HG03354 (cell line): Measurements from ENCODE around the gene SLC25A48.

Source experiments
- ATAC-seq: cut with Tn5 transposase; IDR thresholded peaks from one replicate; pipeline ENCODE4 v1.9.1; 2021; ENCODE audit warnings: mild to moderate bottlenecking; ENCODE audit not compliant: unreplicated experiment, poor library complexity, severe bottlenecking

The SLC25A48 gene

GRCh38 chr5:135877570-135878155 lies 43.2 kb downstream of the SLC25A48 start:
- ATAC-seq: no peak

- ATAC-seq: no peak
These were observed 43.7 kb downstream of the SLC25A48 start for GRCh38 chr5:135878156-135878620.

- ATAC-seq: no peak
These were observed 45.1 kb downstream of the SLC25A48 start for GRCh38 chr5:135879591-135879990.

GRCh38 chr5:135880278-135880677 lies 45.8 kb downstream of the SLC25A48 start:
- no peak for ATAC-seq

- no peak for ATAC-seq
These were observed 46.3 kb downstream of the SLC25A48 start for GRCh38 chr5:135880801-135881200.

GRCh38 chr5:135881244-135881643 lies 46.8 kb downstream of the SLC25A48 start:
- ATAC-seq: no peak

GRCh38 chr5:135881819-135882218 lies 47.4 kb downstream of the SLC25A48 start:
- no peak for ATAC-seq

- no peak for ATAC-seq
These were observed 48.6 kb downstream of the SLC25A48 start for GRCh38 chr5:135883026-135883425.

- ATAC-seq: no peak
These were observed 49.0 kb downstream of the SLC25A48 start for GRCh38 chr5:135883441-135883840.

GRCh38 chr5:135885031-135885430 lies 50.6 kb downstream of the SLC25A48 start:
- no peak for ATAC-seq

- no peak for ATAC-seq
These were observed 51.7 kb downstream of the SLC25A48 start for GRCh38 chr5:135886136-135886535.

GRCh38 chr5:135887447-135887864 lies 53.0 kb downstream of the SLC25A48 start:
- peak; percentile 91 for ATAC-seq

GRCh38 chr5:135887881-135888614 lies 53.6 kb downstream of the SLC25A48 start:
- ATAC-seq: no peak

- no peak for ATAC-seq
These were observed 55.8 kb downstream of the SLC25A48 start for GRCh38 chr5:135890296-135890695.

- peak; percentile 61 for ATAC-seq
These were observed 56.4 kb downstream of the SLC25A48 start for GRCh38 chr5:135890867-135891266.

GRCh38 chr5:135891268-135891667 lies 56.8 kb downstream of the SLC25A48 start:
- ATAC-seq: no peak

GRCh38 chr5:135891791-135892190 lies 57.3 kb downstream of the SLC25A48 start:
- ATAC-seq: no peak

GRCh38 chr5:135894276-135894675 lies 59.8 kb downstream of the SLC25A48 start:
- ATAC-seq: no peak

GRCh38 chr5:135894789-135895188 lies 60.3 kb downstream of the SLC25A48 start:
- no peak for ATAC-seq

- no peak for ATAC-seq
These were observed 61.1 kb downstream of the SLC25A48 start, which contains the start of gene IL9 for GRCh38 chr5:135895474-135896006. TSS of gene IL9 (minus strand) at chr5:135895841. CDS start at chr5:135895816, 25 bp downstream.

- ATAC-seq: no peak
These were observed 64.2 kb downstream of the SLC25A48 start for GRCh38 chr5:135898651-135899050.
